ENCODE data around the gene SLC17A5.

SLC17A5 gene

GRCh38 chr6:73640179-73640750 is 13.5 kb downstream of the SLC17A5 start:
- no peak overlapping the region for H3K27ac ChIP-seq (replicated peaks; ENCODE audit: low read length)
- H4K8ac ChIP-seq (ENCODE audit: low read depth, low read length) = no peak overlapping the region

DNA sequence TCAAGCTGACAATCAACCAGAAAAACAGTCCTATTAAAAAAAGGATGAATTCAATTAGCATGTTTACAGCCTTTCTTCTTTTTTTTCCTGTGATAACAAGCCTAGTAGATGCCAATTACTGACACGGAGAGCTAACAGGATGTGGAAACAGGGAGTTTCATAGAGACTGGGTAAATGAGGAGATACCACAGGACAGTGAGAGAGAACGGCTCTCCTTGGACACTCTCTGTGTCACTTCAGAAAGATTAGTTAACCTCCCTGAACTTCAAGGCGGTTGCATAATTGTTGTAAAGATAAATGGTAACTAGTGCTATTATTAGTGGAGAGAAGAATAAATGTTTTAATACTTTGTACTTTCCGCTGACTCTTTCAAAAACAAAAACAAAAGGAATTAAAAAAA is 14.8 kb downstream of the SLC17A5 start:
- Histone ChIP-seq H3K4me2 (ENCODE audit: insufficient read depth, low read length, poor library complexity, severe bottlenecking) (no peak overlapping the region), H2AFZ (ENCODE audit: low read length) (no peak overlapping the region), H3K9me3 (replicated peaks in 1 of 2; ENCODE audit: control insufficient read depth in 2 of 2, insufficient read depth in 1 of 2, low read depth in 1 of 2, low read length in 2 of 2) (no peaks in the 10 kb centered on the region)

More at GRCh38 chr6:73640179-73640750, 13.5 kb downstream of the SLC17A5 start:
- Histone ChIP-seq H3K4me1 (ENCODE audit: control insufficient read depth in 2 of 2, insufficient read depth in 1 of 2, low read depth in 1 of 2, low read length in 2 of 2) (no peaks in the 10 kb centered on the region), H3K4me2 (ENCODE audit: insufficient read depth, low read length, poor library complexity, severe bottlenecking) (no peak overlapping the region), H3K23ac (ENCODE audit: low read depth, low read length, poor library complexity) (no peak overlapping the region), H2BK12ac (ENCODE audit: low read length) (no peak overlapping the region), H3K36me3 (replicated peaks in 1 of 2; ENCODE audit: control insufficient read depth in 2 of 2, insufficient read depth in 2 of 2, low read length in 2 of 2) (peaks cover 0 to 3% of the 10 kb centered on the region in 2 donors), H2AFZ (ENCODE audit: low read length) (no peak overlapping the region), H3K9ac (ENCODE audit: low read depth, low read length, poor library complexity) (no peak overlapping the region), H3K27me3 (ENCODE audit: control insufficient read depth in 3 of 3, insufficient read depth in 3 of 3, low read depth in 1 of 3, low read length in 3 of 3) (no peaks in the 10 kb centered on the region), H3K79me1 (ENCODE audit: low read depth, low read length) (no peaks in the 10 kb centered on the region), H2BK120ac (ENCODE audit: low read depth, low read length) (no peak overlapping the region), H3K4ac (ENCODE audit: low read length) (no peak overlapping the region), H3K14ac (ENCODE audit: low read length) (no peak overlapping the region), H3K18ac (ENCODE audit: low read length) (no peak overlapping the region), H3K9me3 (replicated peaks in 1 of 2; ENCODE audit: control insufficient read depth in 2 of 2, insufficient read depth in 1 of 2, low read depth in 1 of 2, low read length in 2 of 2) (no peaks in the 10 kb centered on the region), H3K4me3 (ENCODE audit: low read length in 2 of 2) (no peak overlapping the region), H2BK15ac (ENCODE audit: low read length) (no peak overlapping the region), H2BK5ac (ENCODE audit: low read length) (no peak overlapping the region), H2AK5ac (ENCODE audit: low read depth, low read length) (no peak overlapping the region), H4K91ac (ENCODE audit: low read depth, low read length, poor library complexity) (no peak overlapping the region)
- 100% methylated on average over 1 of the region's 1 CpG; no CpG with 5 or more reads in 1 of the 2 donors for WGBS, 2 donors (ENCODE audit: extremely low coverage in 2 of 2, insufficient read length in 2 of 2, insufficient replicate concordance in 1 of 2)
- no peak for DNase-seq (ENCODE audit: low spot score)

GRCh38 chr6:73637404-73637803 is 16.4 kb downstream of the SLC17A5 start:
- H2AK5ac ChIP-seq (ENCODE audit: low read depth, low read length) = no peak overlapping the region
- H3K9ac ChIP-seq (ENCODE audit: low read depth, low read length, poor library complexity) = no peak overlapping the region
- no peaks in the 10 kb centered on the region for H3K9me3 ChIP-seq (replicated peaks in 1 of 2; ENCODE audit: control insufficient read depth in 2 of 2, insufficient read depth in 1 of 2, low read depth in 1 of 2, low read length in 2 of 2)
- DNase-seq (ENCODE audit: low spot score) = no peak
- H3K27me3 ChIP-seq (ENCODE audit: control insufficient read depth in 3 of 3, insufficient read depth in 3 of 3, low read depth in 1 of 3, low read length in 3 of 3) = no peaks in the 10 kb centered on the region
- H3K4ac ChIP-seq (ENCODE audit: low read length) = no peak overlapping the region
- no peak overlapping the region for H2BK5ac ChIP-seq (ENCODE audit: low read length)
- H3K4me1 ChIP-seq (ENCODE audit: control insufficient read depth in 2 of 2, insufficient read depth in 1 of 2, low read depth in 1 of 2, low read length in 2 of 2) = no peaks in the 10 kb centered on the region
- H4K8ac ChIP-seq (ENCODE audit: low read depth, low read length) = no peak overlapping the region
- H2AFZ ChIP-seq (ENCODE audit: low read length) = no peak overlapping the region
- H3K14ac ChIP-seq (ENCODE audit: low read length) = no peak overlapping the region
- no peaks in the 10 kb centered on the region for H3K79me1 ChIP-seq (ENCODE audit: low read depth, low read length)
- peaks cover 0 to 10% of the 10 kb centered on the region in 2 donors for H3K36me3 ChIP-seq (replicated peaks in 1 of 2; ENCODE audit: control insufficient read depth in 2 of 2, insufficient read depth in 2 of 2, low read length in 2 of 2)
- H2BK12ac ChIP-seq (ENCODE audit: low read length) = no peak overlapping the region
- no CpG with 5 or more reads among the region's 2 CpGs for WGBS, 2 donors (ENCODE audit: extremely low coverage in 2 of 2, insufficient read length in 2 of 2, insufficient replicate concordance in 1 of 2)
- H3K23ac ChIP-seq (ENCODE audit: low read depth, low read length, poor library complexity) = no peak overlapping the region
- H4K91ac ChIP-seq (ENCODE audit: low read depth, low read length, poor library complexity) = no peak overlapping the region
- H3K4me3 ChIP-seq (ENCODE audit: low read length in 2 of 2) = no peak overlapping the region
- no peak overlapping the region for H2BK15ac ChIP-seq (ENCODE audit: low read length)
- no peak overlapping the region for H3K27ac ChIP-seq (replicated peaks; ENCODE audit: low read length)
- H2BK120ac ChIP-seq (ENCODE audit: low read depth, low read length) = no peak overlapping the region
- H3K18ac ChIP-seq (ENCODE audit: low read length) = no peak overlapping the region
- no peak overlapping the region for H3K4me2 ChIP-seq (ENCODE audit: insufficient read depth, low read length, poor library complexity, severe bottlenecking)

More for the DNA sequence above, 14.8 kb downstream of the SLC17A5 start:
- no CpG with 5 or more reads among the region's 4 CpGs for WGBS, 2 donors (ENCODE audit: extremely low coverage in 2 of 2, insufficient read length in 2 of 2, insufficient replicate concordance in 1 of 2)
- Histone ChIP-seq H3K4ac (ENCODE audit: low read length) (no peak overlapping the region), H2BK5ac (ENCODE audit: low read length) (no peak overlapping the region), H2BK12ac (ENCODE audit: low read length) (no peak overlapping the region), H2BK15ac (ENCODE audit: low read length) (no peak overlapping the region), H4K8ac (ENCODE audit: low read depth, low read length) (no peak overlapping the region), H3K4me1 (ENCODE audit: control insufficient read depth in 2 of 2, insufficient read depth in 1 of 2, low read depth in 1 of 2, low read length in 2 of 2) (no peaks in the 10 kb centered on the region), H4K91ac (ENCODE audit: low read depth, low read length, poor library complexity) (no peak overlapping the region), H3K23ac (ENCODE audit: low read depth, low read length, poor library complexity) (no peak overlapping the region), H3K27ac (replicated peaks; ENCODE audit: low read length) (no peak overlapping the region), H3K4me3 (ENCODE audit: low read length in 2 of 2) (no peak overlapping the region), H3K18ac (ENCODE audit: low read length) (no peak overlapping the region), H3K79me1 (ENCODE audit: low read depth, low read length) (no peaks in the 10 kb centered on the region), H3K14ac (ENCODE audit: low read length) (no peak overlapping the region), H3K36me3 (replicated peaks in 1 of 2; ENCODE audit: control insufficient read depth in 2 of 2, insufficient read depth in 2 of 2, low read length in 2 of 2) (peaks cover 0 to 7% of the 10 kb centered on the region in 2 donors), H3K9ac (ENCODE audit: low read depth, low read length, poor library complexity) (no peak overlapping the region), H3K27me3 (ENCODE audit: control insufficient read depth in 3 of 3, insufficient read depth in 3 of 3, low read depth in 1 of 3, low read length in 3 of 3) (no peaks in the 10 kb centered on the region), H2BK120ac (ENCODE audit: low read depth, low read length) (no peak overlapping the region), H2AK5ac (ENCODE audit: low read depth, low read length) (no peak overlapping the region)
- DNase-seq (ENCODE audit: low spot score) = no peak

DNA sequence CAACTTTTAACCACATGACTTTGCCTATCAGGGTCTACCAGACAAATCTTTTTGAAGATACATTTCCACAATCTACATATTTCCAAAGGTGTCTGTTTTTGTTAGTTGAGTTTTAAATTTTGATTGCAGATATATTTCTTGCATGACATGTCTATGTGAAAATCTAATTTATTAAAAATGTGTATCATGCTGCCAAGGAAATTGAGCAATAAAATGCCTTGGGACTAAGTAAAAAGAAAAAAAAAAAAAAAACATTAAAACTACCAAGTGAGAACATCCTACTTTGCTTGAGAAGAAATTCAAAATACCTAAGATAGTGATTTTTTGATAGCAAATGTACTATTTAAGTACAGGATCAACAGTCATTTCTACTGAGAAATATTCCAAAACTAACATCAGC is 17.7 kb downstream of the SLC17A5 start:
- Histone ChIP-seq H3K4ac (ENCODE audit: low read length) (no peak overlapping the region), H4K91ac (ENCODE audit: low read depth, low read length, poor library complexity) (no peak overlapping the region), H3K14ac (ENCODE audit: low read length) (no peak overlapping the region), H2BK15ac (ENCODE audit: low read length) (no peak overlapping the region), H3K4me3 (ENCODE audit: low read length in 2 of 2) (no peak overlapping the region), H2BK120ac (ENCODE audit: low read depth, low read length) (no peak overlapping the region), H3K9ac (ENCODE audit: low read depth, low read length, poor library complexity) (no peak overlapping the region), H3K36me3 (replicated peaks in 1 of 2; ENCODE audit: control insufficient read depth in 2 of 2, insufficient read depth in 2 of 2, low read length in 2 of 2) (peaks cover 2 to 13% of the 10 kb centered on the region in 2 donors), H3K4me1 (ENCODE audit: control insufficient read depth in 2 of 2, insufficient read depth in 1 of 2, low read depth in 1 of 2, low read length in 2 of 2) (no peaks in the 10 kb centered on the region), H3K27me3 (ENCODE audit: control insufficient read depth in 3 of 3, insufficient read depth in 3 of 3, low read depth in 1 of 3, low read length in 3 of 3) (no peaks in the 10 kb centered on the region), H2AK5ac (ENCODE audit: low read depth, low read length) (no peak overlapping the region), H3K9me3 (replicated peaks in 1 of 2; ENCODE audit: control insufficient read depth in 2 of 2, insufficient read depth in 1 of 2, low read depth in 1 of 2, low read length in 2 of 2) (no peaks in the 10 kb centered on the region), H2BK12ac (ENCODE audit: low read length) (no peak overlapping the region), H3K23ac (ENCODE audit: low read depth, low read length, poor library complexity) (no peak overlapping the region), H3K27ac (replicated peaks; ENCODE audit: low read length) (no peak overlapping the region), H2BK5ac (ENCODE audit: low read length) (no peak overlapping the region), H3K79me1 (ENCODE audit: low read depth, low read length) (no peaks in the 10 kb centered on the region), H2AFZ (ENCODE audit: low read length) (no peak overlapping the region), H3K4me2 (ENCODE audit: insufficient read depth, low read length, poor library complexity, severe bottlenecking) (no peak overlapping the region), H3K18ac (ENCODE audit: low read length) (no peak overlapping the region), H4K8ac (ENCODE audit: low read depth, low read length) (no peak overlapping the region)
- DNase-seq (ENCODE audit: low spot score) = no peak

Measured in neuronal stem cell (in vitro differentiated cells).